ENCODE measurements around the gene EEPD1. TPM values are rescaled to one million over a fixed set of nuclear protein-coding genes. Genes with fewer than 3 reads are reported as not detected.
A peak's percentile ranks its signal among the peaks of the same experiment; 100 is the strongest.
"Not testable (repeated sequence)": the region's sequence is repeated elsewhere in the genome, so short reads cannot be mapped to it uniquely, and the experiment has no call there.

Gene EEPD1
- total RNA-seq = 13.9 TPM

DNA sequence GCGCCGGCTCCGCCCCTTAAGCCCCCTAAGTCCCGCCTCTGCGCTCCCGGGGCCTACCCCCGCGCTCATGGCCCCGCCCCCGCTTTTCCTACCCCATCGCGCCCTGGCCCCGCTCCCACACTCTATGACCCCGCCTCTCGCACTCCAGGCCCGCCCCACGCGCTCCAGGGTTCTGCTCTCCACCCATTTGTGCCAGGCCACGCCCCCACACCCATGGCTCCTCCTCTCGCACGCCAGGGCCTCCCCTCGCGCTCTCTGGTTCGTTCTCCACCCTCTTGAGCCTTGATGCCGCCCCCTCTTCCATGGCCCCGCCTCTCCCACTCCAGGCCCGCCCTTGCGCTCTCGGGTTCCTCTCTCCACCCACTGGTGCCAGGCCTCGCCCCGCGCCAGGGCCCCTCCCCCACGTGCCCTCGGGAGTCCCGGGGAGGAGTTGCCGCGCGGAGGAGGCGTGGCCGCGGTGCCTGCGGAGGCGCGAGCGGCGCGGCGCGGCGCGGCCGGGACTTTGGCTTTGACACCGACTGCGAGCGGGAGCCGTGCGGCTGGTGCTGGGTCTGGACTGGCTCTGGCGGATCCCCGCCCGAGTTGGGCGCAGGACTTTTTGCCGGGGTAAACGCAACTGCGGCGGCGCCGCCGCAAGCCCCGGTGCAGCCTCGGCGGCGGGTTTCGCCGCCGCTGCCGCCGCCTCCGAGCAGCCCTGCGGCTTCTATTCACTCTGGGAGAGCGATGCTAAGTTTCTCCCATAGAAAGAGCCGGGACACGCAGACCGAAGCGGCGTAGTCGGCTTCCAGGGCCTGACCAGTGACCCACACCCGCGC is at the start of gene EEPD1:
TSS of gene EEPD1 (plus strand) at position 499 of the 815 bp plus-strand sequence. CDS start 1,071 bp downstream, outside the sequence.
- DNase-seq (ENCODE audit: low spot score in 2 of 2) = peak; percentile 93
- FAIRE-seq = peak; percentile 81

DNA sequence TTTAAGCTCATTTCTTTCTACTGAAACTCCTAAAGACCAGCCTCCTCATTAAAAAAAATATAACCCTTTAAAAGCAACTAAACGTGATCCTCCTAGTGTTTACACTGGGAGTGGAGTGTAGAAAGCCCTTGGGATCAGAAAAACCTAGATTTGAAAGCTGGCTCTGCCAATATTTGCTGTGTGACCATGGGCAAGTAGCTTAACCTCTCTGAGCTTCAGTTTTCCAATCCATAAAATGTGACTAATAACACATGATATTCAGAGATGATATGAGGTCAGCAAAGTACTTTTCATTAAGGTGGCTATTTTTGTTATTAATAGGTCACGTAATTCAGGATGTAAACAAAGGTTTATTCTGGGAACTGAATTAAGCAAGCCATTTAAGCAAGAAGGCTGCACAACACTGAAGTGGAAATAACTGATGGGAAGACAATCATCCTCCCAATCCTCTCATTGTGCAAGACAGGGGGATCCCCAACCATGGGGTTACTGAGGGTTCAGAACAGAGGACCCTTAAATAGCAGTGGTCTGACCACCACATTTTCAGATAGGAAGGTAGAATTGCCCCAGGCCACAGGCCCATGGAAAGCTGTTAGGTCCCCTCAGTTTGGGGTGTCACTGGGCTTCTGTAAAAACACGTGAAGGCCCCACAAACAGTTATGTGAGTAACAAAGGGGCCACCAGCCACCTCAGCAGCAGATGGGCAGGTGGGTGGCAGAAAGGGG is 49.1 kb upstream of the EEPD1 start:
- DNase-seq (ENCODE audit: low spot score in 2 of 2) = no peak
- FAIRE-seq = no peak

DNA sequence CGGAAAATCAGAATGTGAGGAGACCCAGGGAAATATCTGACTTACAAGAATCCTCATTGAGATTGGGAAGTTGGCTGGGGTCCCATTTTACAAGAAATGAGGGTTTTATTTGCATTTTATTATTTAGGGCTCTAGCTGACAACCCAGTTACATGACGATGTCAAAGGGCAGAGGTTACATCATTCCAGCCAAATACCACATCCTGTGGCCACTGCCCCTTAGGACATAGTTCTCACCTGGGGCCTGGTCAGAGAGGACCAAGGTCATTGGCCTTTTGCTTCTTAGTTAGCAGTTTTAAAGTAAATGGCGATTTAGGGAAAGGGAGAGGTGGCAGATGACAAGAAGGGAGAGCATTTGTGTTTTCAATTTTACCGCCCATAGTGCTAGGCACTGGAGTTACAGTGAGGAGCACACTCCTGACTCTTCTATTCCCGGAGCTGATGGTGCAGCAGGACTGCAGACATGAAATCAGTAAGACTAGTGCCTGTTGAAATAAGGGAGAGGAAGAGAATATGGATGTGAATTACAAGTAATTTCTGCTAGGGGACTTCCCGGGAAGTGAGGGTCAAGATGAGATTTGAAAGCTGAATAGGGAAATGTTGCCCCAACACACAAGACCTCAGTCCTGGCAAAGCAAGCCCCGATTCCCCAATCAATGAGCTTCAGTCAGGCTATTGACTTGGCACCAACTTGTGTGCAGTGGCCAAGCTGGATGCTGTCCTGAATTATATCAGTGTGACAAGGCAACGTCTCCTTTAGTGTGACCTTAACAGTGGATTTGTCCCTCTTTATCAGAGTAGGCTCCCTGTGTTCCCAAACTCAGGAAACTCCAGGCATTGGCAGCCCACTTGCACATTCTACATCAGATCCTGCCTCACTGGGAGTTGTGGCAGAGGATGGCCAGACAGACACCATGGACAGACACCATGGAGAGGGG is 45.8 kb upstream of the EEPD1 start:
- DNase-seq (ENCODE audit: low spot score in 2 of 2); FAIRE-seq: not testable (repeated sequence)

DNA sequence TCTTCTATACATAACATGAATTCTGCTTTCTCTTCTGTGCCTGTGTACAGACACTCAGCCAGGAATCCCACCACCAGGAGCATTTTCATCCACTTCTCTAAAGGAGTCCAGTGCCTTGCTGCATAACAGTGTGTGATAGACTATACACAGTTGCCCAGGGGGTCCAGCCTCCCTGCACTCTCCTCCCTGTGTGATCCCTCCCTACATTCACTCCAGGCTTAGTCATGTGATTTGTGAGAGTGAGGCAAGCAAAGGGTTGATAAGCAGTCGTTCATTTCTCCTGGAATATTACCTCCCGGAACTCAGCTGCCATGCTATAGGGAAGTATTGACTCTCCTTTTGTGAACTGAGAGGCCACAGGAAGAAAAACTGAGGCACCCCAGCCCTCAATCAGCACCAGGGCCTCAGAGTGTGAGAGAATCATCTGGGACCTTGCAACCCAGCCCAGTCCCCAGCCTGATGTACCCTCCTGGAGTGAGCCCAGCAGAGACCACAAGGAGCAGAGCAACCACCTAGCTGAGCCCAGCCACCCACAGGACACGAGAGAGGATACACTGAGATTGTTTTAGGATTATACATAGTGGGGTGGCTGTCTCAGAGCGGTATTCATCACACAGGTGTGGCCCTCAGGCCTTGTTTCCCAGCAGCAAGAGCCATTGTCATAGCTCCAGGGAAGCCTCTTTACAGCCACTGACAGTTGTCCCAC is 45.0 kb upstream of the EEPD1 start:
- FAIRE-seq (no peak), DNase-seq (ENCODE audit: low spot score in 2 of 2) (no peak)

DNA sequence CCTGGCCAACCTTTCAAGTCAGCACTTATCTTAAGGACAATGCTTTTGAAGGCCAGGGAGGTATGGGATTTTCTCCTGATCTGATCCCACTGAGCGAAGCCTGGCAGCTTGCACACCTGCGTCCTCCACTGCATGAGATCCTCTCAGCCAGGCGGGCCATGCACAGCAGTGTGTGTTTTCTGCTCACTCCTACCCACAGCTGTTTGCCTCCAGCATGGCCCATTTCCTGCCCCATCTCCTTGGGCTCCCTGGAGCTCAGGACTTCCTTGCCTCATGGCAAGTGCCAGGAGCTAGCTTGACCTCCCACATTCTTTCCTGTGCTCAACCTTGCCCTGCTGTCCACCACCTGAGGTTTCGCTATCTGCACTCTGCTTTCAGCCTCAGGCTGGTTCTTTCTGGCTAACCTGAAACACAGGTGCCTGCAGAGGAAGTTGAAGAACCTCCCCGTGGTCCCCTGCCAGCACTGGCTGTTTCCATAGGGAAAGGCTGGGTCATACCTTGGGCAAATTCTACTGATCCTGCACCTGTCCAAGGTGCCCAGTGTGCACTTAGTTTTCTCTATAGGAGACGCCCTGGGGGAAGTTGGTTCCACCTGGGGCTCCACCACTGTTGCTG is 43.9 kb upstream of the EEPD1 start:
- FAIRE-seq = no peak
- DNase-seq (ENCODE audit: low spot score in 2 of 2) = no peak

DNA sequence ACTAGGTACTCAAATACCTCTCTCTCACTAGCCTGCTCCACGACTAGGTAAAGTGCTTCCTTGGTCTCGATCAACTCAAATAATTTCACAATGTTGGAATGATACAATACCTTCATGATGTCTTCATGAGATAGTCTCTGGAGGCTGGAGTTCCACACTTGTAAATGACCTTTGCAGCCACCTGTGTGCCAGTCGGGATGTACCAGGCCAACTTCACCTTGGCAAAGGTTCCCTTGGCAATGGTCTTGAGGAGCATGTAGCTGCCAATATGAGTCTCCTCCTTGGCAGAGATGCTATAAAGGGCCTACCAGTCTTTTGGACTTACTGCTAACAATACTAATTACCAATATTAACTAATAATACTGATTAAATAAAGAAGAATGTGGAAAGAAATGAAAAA is 42.5 kb upstream of the EEPD1 start:
- DNase-seq (ENCODE audit: low spot score in 2 of 2) (no peak), FAIRE-seq (no peak)

DNA sequence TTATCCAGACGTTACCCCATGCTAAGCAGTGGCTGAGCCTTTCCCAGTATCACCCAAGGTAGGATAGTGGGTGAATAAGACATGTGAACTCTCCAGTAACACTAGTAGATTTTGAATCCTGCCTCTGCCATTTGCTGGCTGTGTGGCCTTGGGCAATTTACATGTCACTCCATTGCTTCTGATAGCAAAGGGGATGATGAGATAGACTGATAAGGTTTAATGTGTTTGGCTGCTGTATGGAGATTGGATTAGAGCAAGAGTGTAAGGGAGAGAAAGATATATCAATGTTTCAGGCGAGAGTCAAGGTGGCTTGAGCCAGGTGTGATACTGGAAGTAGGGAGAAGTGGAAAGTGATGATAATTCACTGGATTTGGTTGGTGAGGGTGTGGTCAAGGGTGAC is 40.1 kb upstream of the EEPD1 start:
- FAIRE-seq = no peak
- no peak for DNase-seq (ENCODE audit: low spot score in 2 of 2)

DNA sequence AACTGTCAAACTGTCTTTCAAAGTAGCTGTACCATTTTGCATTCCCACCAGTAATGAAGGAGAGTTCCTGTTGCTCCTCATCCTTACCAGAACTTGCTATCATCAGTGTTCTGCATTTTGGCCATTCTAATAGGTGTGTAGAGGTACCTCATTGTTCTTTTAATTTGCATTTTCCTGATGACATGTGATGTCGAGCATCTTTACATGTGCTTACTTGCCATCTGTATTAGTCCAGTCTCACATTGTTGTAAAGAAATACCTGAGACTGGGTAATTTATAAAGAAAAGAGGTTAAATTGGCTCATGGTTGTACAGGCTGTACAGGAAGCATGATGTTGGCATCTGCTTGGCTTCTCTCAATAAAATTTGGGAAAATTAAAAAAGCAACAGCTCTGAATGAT is 38.7 kb upstream of the EEPD1 start:
- DNase-seq (ENCODE audit: low spot score in 2 of 2) (no peak), FAIRE-seq (no peak)

DNA sequence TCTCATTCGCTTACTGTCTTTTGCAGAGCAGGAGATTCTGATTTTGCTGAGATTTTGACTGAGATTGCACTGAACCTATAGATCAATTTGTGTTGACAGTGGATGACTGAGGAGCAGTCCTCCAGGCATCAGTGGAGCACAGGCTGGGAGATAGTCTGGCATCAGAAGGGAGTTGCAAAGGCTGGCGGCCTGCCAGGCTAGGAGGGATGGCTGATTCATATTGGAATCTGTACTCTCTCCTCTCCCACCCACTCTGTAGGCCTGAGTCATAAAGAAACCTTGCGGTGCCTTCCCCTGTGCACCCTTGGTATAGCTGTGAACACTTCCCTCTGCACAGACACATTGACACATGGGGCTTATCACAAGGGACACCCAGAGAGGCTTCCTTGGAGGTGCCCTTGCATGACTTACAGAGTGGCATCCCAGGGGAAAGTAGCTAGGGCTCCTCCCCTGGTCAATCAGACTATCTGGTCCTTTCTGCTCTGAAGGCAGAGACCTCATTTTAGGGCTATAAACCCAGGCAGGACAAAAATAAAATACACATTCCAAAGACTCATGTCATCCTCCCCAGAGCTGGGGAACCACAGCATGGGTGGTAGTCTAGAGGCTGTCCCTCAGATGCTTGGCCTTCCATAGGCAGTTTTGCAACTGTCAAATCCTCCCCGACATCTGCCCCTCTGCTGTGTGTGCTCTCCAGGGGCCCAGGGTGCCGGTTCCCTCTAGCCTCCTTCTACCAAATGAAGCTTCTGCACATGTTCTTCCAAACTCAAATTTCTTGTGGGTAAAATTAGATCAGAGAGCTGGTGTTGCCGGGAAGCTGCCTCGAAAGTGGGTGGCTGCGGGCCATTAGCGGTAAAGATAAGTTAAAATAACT is 37.4 kb upstream of the EEPD1 start:
- FAIRE-seq (no peak), DNase-seq (ENCODE audit: low spot score in 2 of 2) (peak in 1 of 2 donors; percentile 37)

DNA sequence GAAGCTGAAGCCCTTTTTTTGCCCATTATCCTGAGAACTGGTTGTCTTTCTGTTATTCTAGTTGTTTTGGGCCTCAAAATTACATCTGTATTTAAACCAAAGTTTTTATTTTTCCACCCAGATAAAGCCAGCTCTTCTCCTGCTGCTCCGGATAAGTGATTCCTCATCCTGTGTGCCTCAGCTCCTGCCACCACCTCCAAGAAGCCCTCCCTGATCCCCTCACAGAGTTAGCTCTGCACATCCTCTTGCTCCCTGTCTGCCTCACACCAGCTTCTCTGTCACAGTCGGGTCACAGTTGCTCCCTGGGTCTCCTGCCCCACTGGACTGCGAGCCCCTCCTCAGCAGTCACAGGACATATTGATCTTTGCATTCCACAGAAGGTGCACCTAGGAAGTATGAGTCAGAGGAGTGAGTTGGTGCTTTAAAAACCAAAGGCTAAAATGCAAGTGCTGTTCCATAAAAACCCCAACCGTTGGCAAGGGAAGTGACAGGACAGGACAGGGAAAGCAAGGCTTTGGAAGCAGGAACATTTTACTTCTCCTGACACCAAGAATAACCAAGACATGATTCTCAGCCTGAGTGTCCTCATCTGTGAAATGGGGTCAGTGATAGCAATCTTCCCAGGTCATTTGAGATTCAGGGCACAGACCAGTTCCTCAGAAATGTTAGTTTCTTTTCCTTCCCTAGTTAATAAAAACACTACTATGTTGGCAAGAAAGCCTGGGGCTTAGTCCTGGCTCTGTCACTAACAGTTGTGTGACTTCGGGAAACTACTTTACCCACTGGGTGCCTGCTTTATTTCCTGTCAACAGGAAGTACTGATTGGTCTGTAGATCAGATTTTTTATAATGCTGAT is 36.5 kb upstream of the EEPD1 start:
- FAIRE-seq = no peak
- DNase-seq (ENCODE audit: low spot score in 2 of 2) = no peak

DNA sequence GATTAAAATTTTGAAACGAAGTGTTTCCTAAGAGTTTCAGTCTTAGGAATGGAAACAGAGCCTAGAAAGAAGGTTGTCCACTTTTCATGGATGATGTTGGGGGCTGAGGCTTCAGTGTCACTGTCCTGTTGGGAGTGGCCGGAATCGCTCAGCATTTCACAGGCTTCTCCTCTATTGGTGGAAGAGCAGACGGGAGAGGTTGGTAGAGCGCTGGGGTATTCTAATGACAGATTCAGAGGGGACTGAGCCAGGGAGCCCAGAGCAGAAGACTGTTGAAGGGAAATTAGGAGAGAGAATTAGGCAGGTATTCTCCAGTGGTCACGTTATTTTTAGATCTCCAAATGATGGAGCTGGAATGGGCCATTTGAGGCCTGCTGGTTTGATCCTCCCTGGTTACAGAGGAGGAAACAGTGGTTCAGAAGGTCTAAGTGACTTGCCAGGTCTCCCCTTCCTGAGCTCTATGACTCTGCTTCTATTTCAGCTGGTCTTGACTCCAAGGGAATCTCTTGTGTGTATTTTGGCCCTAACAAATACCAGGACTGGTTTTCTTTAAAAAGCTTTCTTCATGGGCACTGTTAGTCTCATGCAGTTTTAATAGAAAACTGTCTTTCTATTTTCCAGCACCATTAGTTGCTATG is 35.7 kb upstream of the EEPD1 start:
- DNase-seq (ENCODE audit: low spot score in 2 of 2) = no peak
- no peak for FAIRE-seq

DNA sequence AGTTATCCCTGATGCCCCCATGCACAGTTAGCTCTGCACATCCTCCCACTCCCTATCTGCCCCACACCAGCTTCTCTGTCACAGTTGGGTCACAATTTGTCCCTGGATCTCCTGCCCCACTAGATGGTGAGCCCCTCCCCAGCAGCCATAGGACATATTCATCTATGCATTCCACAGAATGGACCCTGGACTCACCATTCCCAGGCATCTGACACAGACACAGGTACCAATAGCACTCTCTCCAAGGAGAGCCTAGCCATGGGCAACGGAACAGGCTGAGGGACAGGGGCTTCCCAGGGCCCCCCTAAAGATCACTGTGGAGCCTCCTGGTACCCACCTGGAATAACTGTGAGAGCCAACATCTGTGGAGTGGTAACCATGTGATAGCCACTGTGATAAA is 34.7 kb upstream of the EEPD1 start:
- FAIRE-seq (no peak), DNase-seq (ENCODE audit: low spot score in 2 of 2) (no peak)

DNA sequence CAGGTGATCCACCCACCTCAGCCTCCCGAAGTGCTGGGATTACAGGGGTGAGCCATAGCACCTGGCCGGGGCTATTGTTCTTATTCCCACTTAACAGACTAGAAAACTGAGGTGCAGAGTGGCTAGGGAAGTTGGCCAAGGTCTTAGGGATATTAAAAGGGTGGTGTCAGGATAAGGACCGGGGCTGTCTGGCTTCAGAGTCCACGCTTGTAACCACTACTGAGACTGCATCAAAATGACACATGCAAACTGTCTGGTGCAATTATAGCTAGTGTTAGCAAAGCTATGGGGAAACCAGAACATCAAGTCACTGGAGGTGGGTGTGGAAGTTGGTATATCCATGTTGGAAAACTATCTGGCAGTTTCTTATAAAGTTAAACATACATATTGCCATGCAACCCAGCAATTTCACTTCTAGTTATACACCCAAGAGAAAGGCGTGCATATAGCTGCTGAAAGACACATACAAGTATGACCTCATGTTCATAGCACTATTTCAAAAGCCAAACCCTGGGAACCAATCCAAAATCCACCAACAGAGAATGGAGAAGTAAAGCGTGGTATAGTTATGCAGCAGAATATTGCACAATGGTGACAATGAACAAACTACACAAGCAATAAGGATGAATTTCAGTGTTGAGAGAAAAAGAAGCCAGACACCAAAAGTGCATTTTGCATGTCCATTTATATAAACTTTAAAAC is 33.9 kb upstream of the EEPD1 start:
- no peak for FAIRE-seq
- DNase-seq (ENCODE audit: low spot score in 2 of 2) = no peak

DNA sequence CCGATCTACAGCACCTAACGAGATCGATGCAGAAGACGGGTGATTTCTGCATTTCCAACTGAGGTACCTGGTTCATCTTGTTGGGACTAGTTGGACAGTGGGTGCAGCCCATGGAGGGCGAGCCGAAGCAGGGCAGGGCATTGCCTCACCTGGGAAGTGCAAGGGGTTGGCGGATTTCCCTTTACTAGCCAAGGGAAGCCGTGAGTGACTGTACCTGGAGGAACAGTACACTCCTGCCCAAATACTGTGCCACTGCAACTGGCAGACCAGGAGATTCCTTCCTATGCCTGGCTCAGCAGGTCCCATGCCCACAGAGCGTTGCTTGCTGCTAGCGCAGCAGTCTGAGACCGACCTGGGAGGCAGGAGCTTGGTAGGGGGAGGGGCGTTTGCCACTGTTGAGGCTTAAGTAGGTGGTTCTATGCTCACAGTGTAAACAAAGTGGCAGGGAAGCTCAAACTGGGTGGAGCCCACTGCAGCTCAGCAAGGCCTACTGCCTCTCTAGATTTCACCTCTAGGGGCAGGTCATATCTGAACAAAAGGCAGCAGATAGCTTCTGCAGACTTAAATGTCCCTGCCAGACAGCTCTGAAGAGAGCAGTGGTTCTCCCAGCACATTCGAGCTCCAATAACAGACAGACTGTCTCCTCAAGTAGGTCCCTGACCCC is 32.9 kb upstream of the EEPD1 start:
- DNase-seq (ENCODE audit: low spot score in 2 of 2); FAIRE-seq: not testable (repeated sequence)

DNA sequence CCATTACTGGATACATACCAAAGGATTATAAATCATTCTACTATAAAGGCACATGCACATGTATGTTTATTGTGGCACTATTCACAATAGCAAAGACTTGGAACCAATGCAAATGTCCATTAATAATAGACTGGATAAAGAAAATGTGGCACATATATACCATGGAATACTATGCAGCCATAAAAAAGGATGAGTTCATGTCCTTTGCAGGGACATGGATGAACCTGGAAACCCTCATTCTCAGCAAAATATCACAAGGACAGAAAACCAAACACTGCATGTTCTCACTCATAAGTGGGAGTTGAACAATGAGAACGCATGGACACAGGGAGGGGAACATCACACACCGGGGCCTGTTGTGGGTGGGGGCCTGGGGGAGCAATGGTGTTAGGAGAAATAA is 27.4 kb upstream of the EEPD1 start:
- not testable (repeated sequence) for FAIRE-seq; DNase-seq (ENCODE audit: low spot score in 2 of 2)

DNA sequence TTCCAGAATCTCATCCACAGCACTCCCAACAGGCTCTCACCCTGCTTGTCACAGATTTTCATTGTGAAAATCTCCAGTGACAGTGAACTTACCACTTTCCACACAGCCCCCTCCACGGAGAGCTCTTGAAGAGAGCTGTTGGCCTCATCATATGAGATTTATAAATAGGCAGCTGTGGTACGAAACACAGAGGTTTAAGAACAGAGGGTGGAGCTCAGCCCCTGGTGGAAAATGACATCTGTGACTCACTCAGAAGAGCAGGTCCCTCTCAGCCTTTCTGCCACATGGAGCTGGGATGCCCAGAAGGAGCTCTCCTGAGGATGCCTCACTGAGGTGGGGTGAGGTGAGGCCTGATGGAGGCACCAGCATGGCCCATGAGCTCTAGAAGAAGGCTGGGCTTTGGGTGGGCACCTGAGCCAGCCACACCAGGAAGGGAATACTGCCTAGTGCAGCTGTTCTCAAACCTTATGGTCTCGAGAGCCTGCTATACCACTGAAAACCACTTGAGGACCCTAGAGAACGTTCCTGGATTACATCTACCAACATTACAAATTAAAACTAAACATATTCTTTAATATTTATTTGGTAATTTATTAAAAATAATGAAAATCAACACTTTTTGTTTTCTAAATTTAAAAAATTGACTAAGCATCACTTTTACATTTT is 25.8 kb upstream of the EEPD1 start:
- no peak for FAIRE-seq
- no peak for DNase-seq (ENCODE audit: low spot score in 2 of 2)

Data from frontal cortex (tissue), 4 donors.